ENCODE measurements around the gene MRTFB. TPM values are rescaled to one million over a fixed set of nuclear protein-coding genes. Genes with fewer than 3 reads are reported as not detected.

MRTFB gene
- total and polyA plus RNA-seq, 2 of the 13 experiments (the other 11 are each of a cell fraction or from before 2014, with no cell fraction given) = 11.4 to 14.0 TPM

DNA sequence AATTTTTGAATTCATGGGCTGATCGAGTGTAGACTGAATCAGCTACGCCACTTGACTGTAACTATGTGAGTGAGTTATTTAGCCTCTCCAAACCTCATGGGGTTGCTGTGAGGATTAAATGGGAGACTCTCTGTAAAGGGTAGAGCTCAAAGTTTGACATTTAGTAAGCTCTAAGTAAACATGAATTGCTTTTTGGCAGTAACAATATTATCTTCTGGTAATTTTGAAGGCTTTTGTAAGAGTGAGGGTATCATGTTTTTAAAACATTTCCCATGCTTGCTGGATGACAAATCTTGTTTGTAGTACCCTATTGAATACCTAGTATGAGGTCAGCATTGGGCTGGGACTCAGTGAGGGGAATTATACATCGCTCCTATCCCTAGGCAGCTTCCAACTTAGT, 35.3 kb downstream of the MRTFB start (continued):
- TF ChIP-seq RNF2 (conservative IDR thresholded peaks at IDR 0.05; ENCODE audit: low read depth) (no peak), TOPORS (CRISPR knock-in tag; IDR thresholded peaks at IDR 0.05) (no peak), GFI1 (CRISPR knock-in tag; IDR thresholded peaks at IDR 0.05; ENCODE audit: borderline replicate concordance) (peak; percentile 49; the same call in 1 of the 2 replicates), ZXDC (CRISPR knock-in tag; IDR thresholded peaks at IDR 0.05) (no peak), KAT2B (IDR thresholded peaks at IDR 0.05; ENCODE audit: borderline replicate concordance, low read depth, low read length) (no peak), HOXD1 (CRISPR knock-in tag; IDR thresholded peaks at IDR 0.05) (no peak), NCOR1 (IDR thresholded peaks at IDR 0.05; ENCODE audit: borderline replicate concordance, low read length) (peak; percentile 61; the same call in 1 of the 2 replicates), ZNF354B (CRISPR knock-in tag; IDR thresholded peaks at IDR 0.05) (no peak), REXO4 (CRISPR knock-in tag; IDR thresholded peaks at IDR 0.05; ENCODE audit: borderline replicate concordance) (no peak), ATRX (CRISPR knock-in tag; IDR thresholded peaks at IDR 0.05; ENCODE audit: borderline replicate concordance) (no peak), FOSL2 (CRISPR knock-in tag; IDR thresholded peaks at IDR 0.05) (no peak), HDAC6 (IDR thresholded peaks at IDR 0.05; ENCODE audit: low read depth, low read length) (no peak), PHF8 (CRISPR knock-in tag; IDR thresholded peaks at IDR 0.05) (no peak), BRCA1 (CRISPR knock-in tag; IDR thresholded peaks at IDR 0.05) (no peak), TMF1 (CRISPR knock-in tag; IDR thresholded peaks at IDR 0.05; ENCODE audit: low read depth) (no peak), SIN3B (IDR thresholded peaks at IDR 0.05; ENCODE audit: low read length) (no peak), ZNF713 (CRISPR knock-in tag; IDR thresholded peaks at IDR 0.05) (no peak), ZNF3 (CRISPR knock-in tag; IDR thresholded peaks at IDR 0.05) (no peak), NFKB2 (CRISPR knock-in tag; IDR thresholded peaks at IDR 0.05; ENCODE audit: borderline replicate concordance) (no peak), ZNF124 (CRISPR knock-in tag; IDR thresholded peaks at IDR 0.05) (peak; percentile 68; the same call in 1 of the 2 replicates), CEBPG (CRISPR knock-in tag; IDR thresholded peaks at IDR 0.05) (peak; percentile 62), CHD2 (IDR thresholded peaks at IDR 0.05; ENCODE audit: low read depth, low read length) (no peak), BORCS8-MEF2B (CRISPR knock-in tag; IDR thresholded peaks at IDR 0.05) (no peak)
- TF ChIP-seq, protein P1, sequence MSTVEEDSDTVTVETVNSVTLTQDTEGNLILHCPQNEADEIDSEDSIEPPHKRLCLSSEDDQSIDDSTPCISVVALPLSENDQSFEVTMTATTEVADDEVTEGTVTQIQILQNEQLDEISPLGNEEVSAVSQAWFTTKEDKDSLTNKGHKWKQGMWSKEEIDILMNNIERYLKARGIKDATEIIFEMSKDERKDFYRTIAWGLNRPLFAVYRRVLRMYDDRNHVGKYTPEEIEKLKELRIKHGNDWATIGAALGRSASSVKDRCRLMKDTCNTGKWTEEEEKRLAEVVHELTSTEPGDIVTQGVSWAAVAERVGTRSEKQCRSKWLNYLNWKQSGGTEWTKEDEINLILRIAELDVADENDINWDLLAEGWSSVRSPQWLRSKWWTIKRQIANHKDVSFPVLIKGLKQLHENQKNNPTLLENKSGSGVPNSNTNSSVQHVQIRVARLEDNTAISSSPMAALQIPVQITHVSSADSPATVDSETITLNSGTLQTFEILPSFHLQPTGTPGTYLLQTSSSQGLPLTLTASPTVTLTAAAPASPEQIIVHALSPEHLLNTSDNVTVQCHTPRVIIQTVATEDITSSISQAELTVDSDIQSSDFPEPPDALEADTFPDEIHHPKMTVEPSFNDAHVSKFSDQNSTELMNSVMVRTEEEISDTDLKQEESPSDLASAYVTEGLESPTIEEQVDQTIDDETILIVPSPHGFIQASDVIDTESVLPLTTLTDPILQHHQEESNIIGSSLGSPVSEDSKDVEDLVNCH (CRISPR knock-in tag; IDR thresholded peaks at IDR 0.05) = no peak
- TF ChIP-seq, protein P2, sequence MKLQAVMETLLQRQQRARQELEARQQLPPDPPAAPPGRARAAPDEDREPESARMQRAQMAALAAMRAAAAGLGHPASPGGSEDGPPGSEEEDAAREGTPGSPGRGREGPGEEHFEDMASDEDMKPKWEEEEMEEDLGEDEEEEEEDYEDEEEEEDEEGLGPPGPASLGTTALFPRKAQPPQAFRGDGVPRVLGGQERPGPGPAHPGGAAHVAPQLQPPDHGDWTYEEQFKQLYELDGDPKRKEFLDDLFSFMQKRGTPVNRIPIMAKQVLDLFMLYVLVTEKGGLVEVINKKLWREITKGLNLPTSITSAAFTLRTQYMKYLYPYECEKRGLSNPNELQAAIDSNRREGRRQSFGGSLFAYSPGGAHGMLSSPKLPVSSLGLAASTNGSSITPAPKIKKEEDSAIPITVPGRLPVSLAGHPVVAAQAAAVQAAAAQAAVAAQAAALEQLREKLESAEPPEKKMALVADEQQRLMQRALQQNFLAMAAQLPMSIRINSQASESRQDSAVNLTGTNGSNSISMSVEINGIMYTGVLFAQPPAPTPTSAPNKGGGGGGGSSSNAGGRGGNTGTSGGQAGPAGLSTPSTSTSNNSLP (IDR thresholded peaks at IDR 0.05; ENCODE audit: low read depth, low read length) = peak; percentile 62; the same call in 1 of the 2 replicates
- TF ChIP-seq, protein P3, sequence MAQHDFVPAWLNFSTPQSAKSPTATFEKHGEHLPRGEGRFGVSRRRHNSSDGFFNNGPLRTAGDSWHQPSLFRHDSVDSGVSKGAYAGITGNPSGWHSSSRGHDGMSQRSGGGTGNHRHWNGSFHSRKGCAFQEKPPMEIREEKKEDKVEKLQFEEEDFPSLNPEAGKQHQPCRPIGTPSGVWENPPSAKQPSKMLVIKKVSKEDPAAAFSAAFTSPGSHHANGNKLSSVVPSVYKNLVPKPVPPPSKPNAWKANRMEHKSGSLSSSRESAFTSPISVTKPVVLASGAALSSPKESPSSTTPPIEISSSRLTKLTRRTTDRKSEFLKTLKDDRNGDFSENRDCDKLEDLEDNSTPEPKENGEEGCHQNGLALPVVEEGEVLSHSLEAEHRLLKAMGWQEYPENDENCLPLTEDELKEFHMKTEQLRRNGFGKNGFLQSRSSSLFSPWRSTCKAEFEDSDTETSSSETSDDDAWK (CRISPR knock-in tag; IDR thresholded peaks at IDR 0.05) = no peak

Measured in HepG2 (cell line).